Breast epithelium (tissue), 3 donors: Measurements from ENCODE around the gene NXT1.

ENCODE experiments used
- POLR2A ChIP-seq: fragments of 450-650 bp; IDR thresholded peaks from one replicate; pipeline ENCODE4 v1.6.1; 2016; ENCODE audit warnings: antibody characterized with exemption, mild to moderate bottlenecking, moderate library complexity
- POLR2AphosphoS5 ChIP-seq, 3 donors: sonication (generic); formaldehyde crosslinking; IDR thresholded peaks; one replicate each; pipeline ENCODE4 v1.6.1; 2017; ENCODE audit warnings: antibody characterized with exemption in 3 of 3
- TF ChIP-seq, protein P1 (sequence below), 3 donors: fragments of 450-650 bp; IDR thresholded peaks; one replicate each; pipeline ENCODE4 v1.5.1; 2016 to 2017; ENCODE audit warnings: antibody characterized with exemption in 3 of 3, mild to moderate bottlenecking in 3 of 3, moderate library complexity in 3 of 3

DNA sequence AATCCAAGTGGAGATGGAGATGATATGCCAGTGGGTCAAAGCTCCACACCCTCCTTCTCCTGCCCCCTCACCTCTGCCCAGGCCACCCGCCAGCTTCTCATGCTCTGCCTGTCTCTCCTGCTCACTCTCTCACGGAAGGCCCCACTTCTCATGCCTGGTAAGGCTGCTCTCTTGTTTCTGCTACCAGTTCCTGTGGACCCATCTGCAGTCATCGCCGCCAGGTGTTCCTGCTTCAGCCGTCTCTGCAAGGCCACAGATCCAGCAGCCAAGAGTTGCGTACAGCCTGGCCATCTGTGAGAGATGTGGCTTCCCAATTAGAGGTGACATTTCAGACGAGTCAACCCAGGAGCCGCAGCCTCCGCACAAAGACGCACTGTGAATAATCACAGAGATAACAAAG lies 40.8 kb upstream of the NXT1 start:
- TF ChIP-seq POLR2A (no peak), POLR2AphosphoS5 (IDR thresholded peaks at IDR 0.05) (no peak)
- TF ChIP-seq, protein P1, sequence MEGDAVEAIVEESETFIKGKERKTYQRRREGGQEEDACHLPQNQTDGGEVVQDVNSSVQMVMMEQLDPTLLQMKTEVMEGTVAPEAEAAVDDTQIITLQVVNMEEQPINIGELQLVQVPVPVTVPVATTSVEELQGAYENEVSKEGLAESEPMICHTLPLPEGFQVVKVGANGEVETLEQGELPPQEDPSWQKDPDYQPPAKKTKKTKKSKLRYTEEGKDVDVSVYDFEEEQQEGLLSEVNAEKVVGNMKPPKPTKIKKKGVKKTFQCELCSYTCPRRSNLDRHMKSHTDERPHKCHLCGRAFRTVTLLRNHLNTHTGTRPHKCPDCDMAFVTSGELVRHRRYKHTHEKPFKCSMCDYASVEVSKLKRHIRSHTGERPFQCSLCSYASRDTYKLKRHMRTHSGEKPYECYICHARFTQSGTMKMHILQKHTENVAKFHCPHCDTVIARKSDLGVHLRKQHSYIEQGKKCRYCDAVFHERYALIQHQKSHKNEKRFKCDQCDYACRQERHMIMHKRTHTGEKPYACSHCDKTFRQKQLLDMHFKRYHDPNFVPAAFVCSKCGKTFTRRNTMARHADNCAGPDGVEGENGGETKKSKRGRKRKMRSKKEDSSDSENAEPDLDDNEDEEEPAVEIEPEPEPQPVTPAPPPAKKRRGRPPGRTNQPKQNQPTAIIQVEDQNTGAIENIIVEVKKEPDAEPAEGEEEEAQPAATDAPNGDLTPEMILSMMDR (IDR thresholded peaks at IDR 0.05) = no peak
